HL-60/S4 treated with retinoic acid at 250 ng/mL for 4 days and 3 days (cell line): Measurements from ENCODE around the gene NOP53.

Experiments used
- in situ Hi-C: fragments of 300-500 bp; cut with MboI; formaldehyde crosslinking; loops from 2 replicates; pipeline ENCODE4 v1.7.0; 2022; ENCODE audit warnings: low sequenced_read_pairs

Gene NOP53

DNA sequence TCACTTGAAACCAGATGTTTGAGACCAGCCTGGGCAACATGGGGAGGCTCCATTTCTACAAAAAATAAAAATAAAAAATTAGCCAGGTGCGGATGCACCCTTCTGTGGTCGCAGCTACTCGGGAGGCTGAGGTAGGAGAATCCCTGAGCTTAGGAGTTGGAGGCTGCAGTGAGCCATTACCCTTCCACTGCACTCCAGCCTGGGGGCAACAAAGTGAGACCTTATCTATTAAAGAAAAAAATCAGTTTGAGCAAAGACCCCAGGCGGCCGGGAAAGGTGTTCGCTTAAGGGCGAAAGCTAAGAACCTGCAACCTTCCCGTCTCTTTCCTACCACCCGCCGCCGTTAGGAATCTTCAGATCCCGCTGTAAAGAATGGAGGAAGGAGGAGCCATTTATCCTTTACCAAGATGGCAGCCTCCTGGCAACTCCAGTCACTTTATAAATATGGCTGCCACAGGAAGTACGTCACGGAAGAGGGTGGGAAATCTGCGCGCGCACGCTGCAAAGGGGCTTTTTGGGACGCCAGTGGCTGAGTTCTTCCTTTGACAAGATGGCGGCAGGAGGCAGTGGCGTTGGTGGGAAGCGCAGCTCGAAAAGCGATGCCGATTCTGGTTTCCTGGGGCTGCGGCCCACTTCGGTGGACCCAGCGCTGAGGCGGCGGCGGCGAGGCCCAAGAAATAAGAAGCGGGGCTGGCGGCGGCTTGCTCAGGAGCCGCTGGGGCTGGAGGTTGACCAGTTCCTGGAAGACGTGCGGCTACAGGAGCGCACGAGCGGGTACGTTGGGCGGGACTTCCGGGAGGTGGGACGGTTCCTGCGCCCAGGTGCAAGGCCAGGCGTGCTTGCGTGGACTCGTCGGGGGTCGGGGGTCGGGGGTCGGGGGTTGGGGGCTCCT, at the start of gene NOP53:
Gene NOP53 (plus strand): TSS at position 537 of the 892 bp plus-strand sequence. CDS start 14 bp downstream, at position 551.
- in situ Hi-C loops = no loop called here

DNA sequence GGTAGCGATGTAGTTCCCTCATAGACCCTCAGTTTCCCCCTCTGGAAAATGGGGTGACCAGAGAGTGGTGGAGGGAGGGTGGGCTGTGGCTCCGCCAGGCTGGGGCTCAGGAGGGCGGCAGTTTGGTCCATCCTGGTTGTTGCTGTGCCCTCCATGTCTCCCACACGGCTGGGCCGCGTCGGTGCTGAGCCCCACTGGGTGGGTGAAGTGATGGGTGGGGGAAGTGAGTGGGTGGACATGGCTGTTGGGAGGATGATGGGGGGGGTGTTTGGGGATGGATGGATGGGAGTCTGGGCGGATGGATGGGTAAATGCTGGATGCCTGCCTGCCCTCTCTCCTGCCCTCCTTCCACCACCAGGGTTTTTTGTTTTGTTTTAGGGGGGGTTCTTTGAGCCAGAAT, 48.7 kb upstream of the NOP53 start:
- in situ Hi-C loops = no loop called here

DNA sequence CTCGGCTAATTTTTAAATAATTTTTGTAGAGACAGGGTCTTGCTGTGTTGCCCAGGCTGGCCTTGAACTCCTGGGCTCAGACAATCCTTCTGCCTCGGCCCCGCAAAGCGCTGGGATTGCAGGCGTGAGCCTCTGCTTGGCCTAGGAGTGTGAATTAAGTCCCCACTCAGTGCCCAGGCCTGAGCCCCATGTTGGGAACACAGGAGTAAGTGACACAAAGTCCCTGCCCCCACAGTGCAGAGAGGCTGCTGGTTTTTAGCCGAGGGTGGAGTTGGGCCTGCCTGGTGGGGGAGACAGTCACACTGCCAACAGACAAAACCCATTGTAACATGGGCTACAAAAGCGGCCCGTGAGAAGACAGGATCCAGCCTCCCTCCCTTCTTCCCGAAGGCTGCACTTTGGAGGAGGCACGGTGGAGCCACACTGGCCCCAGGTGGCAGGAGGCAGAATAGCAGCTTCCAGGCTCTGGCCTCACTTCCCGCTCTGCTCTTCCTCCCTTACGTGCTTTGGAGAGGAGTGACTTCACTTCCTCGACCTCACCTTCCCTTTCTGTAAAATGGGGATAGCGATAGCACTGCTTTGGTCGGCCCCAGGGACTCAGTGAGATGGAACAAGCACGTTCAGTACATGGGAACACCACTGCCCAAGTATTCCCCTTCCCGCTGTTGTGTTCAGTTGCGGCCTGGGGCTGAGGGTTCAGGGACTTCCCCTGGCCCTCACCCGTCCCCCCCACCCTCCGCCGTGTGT, 47.3 kb upstream of the NOP53 start:
- in situ Hi-C loops = no loop called here

DNA sequence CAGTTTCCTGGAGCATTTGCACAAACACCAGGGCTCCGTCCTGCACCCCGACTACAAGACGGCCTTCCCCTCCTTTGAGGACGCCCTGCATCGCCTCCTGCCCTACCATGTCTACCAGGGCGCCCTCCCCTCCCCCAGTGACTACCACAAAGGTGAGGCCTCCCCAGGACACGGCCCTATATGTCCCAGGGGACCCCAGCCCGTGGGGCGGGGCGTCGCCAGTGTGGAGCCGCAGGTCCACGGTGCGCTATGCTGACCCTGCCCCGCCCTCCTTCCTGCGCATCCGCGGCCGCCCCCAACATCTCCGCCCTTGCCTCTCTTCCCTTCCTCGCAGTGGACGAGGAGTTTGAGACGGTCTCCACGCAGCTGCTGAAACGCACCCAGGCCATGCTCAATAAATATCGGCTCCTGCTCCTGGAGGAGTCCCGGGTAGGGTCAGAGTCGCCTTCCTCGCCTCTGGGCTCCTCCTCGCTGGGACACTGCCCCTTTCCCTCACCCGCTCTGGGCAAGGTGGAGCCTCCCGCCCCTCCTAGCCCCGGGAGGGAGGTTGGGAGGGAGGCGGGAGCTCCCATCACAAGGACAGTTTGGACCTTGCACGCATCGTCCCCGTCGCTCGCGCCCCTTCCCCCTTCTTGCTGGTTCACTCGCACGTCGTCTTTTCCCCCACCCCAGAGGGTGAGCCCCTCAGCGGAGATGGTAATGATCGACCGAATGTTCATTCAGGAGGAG, 46.6 kb upstream of the NOP53 start:
- in situ Hi-C loops = no loop called here

DNA sequence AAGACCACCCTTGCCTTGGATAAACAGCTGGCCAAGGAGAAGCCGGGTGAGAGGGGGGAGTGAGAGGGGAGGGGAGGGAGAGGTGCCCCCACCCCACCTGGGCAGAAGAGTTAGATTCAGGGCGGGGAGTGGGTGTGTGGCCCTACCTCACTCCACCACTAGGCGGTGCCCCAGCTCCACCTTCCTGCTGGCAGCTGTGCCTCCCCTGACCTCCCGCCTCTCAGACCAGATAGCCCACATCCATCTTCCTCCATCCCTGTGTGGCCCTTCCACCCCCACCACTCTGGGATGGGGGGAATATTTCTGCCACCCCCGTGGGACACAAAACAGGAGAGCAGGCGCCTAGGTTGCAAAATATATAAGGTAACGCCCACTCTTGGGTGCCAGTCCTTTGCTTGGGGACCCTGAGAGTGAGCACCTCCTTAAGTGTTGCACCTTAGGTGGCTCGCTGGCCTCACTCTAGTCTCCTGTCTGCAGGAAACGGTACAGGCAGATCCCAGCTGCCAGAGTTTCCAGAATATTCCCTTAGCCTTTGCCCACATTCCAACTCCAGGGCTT, 45.9 kb upstream of the NOP53 start:
- in situ Hi-C loops = no loop called here

DNA sequence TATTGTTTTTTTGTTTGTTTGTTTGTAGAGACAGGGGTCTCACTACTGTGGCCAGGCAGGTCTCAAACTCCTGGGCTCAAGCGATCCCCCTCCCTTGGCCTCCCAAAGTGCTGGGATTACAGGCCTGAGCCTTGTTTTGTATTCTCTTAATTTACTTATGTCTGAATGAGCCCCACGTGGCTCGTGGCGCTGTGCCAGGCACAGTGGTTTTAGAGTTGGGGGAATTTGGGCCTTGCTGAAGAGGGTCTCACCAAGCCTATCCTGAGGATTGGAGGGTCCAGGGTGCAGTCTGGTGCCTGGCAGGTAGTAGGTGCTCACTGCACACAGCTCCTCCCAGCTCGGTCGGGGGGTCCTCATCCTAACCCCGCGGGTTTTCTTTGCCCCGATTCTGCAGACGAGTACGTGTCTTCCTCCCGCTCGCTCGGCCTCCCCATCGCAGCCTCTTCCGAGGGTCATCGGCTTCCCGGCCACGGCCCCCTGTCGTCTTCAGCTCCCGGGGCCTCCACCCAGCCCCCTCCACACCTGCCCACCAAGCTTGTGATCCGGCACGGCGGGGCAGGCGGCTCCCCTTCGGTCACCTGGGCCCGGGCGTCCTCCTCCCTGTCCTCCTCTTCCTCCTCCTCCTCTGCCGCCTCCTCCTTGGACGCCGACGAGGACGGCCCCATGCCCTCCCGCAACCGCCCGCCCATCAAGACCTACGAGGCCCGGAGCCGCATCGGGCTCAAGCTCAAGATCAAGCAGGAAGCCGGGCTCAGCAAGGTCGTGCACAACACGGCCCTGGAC, 44.2 kb upstream of the NOP53 start:
- in situ Hi-C loops = loop anchor here (10.0 to 25.0 kb wide), 2 partner anchors 266 to 414 kb away; no protein-coding TSS in a partner anchor

DNA sequence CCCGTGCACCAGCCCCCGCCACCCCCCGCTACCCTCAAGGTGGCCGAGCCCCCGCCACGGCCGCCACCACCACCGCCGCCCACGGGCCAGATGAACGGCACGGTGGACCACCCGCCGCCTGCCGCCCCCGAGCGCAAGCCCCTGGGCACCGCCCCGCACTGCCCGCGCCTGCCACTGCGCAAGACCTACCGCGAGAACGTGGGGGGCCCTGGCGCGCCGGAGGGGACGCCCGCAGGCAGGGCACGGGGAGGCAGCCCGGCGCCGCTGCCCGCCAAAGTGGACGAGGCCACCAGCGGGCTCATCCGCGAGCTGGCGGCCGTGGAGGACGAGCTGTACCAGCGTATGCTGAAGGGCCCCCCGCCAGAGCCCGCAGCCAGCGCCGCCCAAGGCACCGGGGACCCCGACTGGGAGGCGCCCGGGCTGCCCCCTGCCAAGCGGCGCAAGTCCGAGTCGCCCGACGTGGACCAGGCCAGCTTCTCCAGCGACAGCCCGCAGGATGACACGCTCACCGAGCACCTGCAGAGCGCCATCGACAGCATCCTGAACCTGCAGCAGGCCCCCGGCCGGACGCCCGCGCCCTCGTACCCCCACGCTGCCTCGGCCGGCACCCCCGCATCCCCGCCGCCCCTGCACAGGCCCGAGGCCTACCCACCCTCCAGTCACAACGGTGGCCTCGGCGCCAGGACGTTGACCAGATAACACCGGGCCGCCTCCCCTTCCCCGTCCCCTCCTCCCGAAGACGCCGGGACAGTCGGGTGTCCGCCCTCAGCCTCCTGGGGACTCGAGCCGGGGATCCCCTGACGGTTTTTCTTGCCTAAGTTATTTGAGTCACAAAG, 43.4 kb upstream of the NOP53 start:
- in situ Hi-C loops = loop anchor here (10.0 to 25.0 kb wide), 2 partner anchors 267 to 415 kb away; no protein-coding TSS in a partner anchor

DNA sequence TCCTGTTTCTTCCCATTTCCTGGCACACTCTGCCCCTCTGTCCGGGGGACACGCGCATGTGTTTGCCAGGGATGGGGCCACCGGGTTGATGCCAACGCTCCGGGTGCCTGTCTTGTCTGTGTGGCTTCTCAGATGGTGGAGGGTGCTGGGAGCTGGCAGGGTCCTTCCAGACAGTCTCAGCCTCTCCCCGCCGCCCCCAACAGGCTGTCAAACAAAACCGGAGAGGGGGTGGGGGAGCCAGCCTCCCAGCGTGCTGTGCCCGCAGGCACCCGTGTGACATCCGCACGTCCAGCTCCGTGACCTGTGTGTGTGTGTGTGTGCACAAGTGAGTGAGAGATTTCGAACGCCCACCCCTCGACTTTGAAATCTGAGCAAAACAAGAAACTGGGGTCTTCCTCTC, 42.7 kb upstream of the NOP53 start:
- in situ Hi-C loops = loop anchor here (10.0 to 25.0 kb wide), 2 partner anchors 268 to 415 kb away; no protein-coding TSS in a partner anchor

DNA sequence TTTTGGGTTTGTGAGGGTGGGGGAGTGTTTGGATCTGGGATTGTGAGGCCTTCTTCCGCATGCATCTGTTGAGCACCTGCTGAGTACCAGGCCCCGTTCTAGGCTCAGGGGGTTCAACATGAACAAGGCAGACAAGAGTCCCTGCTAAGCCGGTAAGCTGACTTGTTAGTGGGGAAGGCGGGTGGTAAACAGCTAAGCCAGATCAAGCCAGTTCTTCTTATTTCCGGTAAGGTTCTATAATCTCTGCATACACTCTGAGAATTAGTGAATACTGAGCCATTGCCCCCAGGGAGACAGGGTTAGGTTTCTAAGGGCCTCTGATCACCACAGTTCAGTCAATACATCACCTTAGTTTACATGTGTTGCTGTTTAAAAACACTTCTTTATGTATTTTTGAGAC, 42.0 kb upstream of the NOP53 start:
- in situ Hi-C loops = loop anchor here (10.0 to 25.0 kb wide), 2 partner anchors 268 to 416 kb away; no protein-coding TSS in a partner anchor

DNA sequence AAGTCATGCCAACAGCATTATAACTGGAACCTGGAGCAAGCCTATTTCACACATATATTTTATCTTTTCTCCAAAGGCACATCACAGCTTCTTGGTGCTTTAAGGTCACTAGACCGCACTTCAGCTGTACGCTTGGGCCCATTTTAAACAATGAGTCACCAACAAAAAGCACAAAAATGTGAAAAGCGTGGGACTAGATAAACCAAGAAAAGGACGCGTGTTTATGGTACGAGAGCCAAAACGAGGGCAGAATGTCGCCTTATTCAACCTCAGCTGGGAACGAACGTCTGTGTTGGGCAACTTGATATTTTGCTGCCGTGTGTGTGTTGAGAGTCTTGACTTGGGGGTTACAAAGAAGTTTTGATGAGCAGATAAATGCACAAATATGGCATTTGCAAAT, 41.3 kb upstream of the NOP53 start:
- in situ Hi-C loops = loop anchor here (10.0 to 25.0 kb wide), 2 partner anchors 269 to 417 kb away; no protein-coding TSS in a partner anchor

DNA sequence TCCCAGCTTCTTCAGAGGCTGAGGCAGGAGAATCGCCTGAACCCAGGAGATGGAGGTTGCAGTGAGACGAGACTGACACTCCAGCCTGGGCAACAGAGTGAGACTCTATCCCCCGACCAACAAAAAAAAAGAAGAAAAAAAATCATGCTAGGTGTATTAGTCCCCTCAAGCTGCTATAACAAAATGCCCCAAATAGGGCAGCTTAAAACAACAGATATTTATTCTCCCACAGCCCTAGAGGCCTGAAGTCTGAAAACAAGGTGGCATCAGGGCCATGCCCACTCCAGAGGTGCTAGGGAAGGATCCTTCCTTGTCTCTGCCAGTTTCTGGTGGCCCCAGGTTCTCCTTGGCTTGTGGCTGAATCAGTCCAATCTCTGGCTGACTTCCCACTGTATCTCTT, 40.7 kb upstream of the NOP53 start:
- in situ Hi-C loops = loop anchor here (10.0 to 25.0 kb wide), 2 partner anchors 270 to 417 kb away; no protein-coding TSS in a partner anchor

DNA sequence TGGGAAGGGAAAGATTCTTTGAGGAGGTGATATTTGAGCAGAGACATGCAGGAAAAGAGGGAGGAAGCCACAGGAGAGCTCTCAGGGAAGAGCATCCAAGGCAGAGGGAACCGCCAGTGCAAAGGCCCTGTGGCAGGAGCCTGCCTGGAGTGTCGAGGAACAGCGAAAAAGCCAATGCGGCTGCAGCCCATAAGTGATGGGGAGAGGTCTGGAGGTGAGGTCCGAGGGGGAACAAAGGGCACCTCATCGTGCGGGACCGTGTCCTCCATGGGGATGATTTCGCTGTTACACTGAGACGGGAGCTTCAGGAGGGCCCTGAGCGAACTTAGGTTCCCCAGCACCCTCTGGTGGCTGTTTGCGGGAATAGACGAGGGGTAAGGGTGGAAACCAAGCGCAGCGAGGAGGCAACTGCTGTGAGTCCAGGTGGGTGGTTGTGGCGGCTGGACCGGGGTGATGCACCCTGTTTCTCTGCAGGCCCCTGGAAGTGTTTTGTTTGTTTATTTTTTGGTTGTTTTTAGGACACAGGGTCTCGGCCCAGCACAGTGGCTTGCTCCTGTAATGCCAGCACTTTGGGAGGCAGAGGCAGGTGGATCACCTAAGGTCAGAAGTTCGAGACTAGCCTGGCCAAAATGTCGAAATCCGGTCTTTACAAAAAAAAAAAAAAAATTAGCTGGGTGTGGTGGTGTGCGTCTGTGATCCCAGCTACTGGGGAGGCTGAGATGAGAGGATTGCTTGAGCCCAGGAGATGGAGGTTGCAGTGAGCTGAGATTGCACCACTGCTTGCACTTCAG, 38.0 kb upstream of the NOP53 start:
- in situ Hi-C loops = loop anchor here (10.0 to 25.0 kb wide), 2 partner anchors 273 to 420 kb away; no protein-coding TSS in a partner anchor

DNA sequence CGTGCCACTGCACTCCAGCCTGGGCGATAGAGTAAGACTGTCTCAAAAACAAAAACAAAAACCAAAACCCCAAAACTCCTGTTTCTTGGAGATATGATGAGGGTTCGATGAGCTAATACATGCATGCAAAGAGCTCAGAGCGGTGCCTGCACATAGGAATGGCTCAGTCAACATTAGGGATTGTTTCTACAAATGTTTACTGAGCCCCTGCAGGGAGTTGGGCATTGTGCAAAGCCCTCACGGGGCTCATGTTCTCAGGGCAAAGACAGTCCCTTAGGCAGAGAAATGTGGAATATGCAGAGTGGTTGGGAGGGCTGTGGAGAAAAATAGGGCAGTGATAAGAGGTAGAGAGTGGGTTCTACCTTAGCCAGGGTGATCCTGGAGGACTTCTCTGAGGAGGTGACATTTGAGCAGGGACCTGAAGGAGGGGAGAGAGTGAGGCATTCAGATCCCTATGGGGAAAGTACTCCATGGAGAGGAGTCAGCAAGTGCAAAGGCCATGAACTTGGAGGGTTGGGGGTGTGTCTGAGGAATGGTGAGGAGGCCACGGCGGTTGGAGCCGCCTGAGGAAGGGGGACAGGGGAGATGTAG, 33.6 kb upstream of the NOP53 start:
- in situ Hi-C loops = loop anchor here (25.0 kb wide), 1 partner anchor 424 kb away; no protein-coding TSS in a partner anchor

DNA sequence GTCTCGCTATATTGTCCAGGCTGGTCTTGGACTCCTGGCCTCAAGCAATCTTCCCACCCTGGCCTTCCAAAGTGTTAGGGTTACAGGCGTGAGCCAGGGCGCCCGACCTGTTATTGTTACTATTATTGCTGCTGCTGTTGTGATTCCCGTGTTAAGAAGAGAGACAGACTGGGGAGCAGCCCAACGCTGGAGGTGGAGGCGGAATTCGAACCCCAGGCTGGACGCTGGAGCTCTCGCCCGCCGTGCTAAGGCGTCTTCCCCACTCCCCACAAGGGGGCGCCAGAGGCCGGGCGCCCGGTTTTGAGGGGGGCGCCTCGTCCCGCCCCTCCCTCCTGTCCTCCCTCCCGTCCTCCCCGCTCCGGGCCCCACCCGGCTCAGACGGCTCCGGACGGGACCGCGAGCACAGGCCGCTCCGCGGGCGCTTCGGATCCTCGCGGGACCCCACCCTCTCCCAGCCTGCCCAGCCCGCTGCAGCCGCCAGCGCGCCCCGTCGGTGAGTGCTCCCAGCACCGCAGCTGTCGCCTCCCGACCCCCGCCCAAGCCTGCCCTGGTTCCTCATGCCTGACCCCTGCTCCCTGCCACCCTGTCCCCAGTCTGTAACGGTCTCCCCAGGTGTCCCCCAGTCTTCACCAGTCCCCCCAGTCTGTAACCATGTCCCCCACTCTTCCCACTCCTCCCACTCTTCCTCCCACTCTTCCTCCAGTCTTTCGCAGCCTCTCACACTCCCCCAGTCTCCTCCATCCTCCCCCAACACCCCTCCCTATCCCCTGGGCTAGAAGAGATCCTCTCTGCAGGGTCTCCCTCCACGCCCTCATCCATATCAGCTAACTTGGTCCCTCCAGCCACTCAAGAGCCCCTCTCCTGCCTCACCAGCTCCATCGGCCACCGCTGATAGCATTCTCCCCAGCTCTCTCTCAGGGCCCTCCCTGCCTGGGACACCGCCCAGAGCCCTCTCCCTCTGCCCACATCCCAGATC, 32.0 kb upstream of the NOP53 start, which contains the start of gene EHD2:
Gene EHD2 (plus strand): TSS at position 377 of the 976 bp plus-strand sequence. CDS start 3,191 bp downstream, outside the sequence.
- in situ Hi-C loops = loop anchor here (25.0 kb wide), 1 partner anchor 426 kb away; no protein-coding TSS in a partner anchor

DNA sequence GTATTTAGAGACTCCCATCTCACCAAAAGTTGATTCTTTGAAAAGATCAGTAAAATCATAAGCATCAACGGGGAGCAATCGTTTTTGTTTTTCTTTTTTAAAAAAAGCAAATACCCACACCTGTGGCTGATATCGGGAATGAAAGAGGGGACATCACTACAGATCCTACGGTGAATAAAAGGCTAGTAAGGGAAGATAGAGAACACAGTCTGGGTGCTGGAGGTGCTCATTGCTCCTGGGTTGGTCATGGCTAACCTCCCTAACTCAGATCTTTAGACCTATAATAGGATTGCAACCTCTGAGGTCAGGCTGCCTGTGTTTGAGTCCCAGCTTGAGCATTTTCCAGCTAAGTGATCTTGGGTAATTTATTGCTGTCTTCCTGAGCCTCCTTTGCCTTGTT, 31.0 kb upstream of the NOP53 start:
- in situ Hi-C loops = loop anchor here (25.0 kb wide), 1 partner anchor 427 kb away; no protein-coding TSS in a partner anchor

DNA sequence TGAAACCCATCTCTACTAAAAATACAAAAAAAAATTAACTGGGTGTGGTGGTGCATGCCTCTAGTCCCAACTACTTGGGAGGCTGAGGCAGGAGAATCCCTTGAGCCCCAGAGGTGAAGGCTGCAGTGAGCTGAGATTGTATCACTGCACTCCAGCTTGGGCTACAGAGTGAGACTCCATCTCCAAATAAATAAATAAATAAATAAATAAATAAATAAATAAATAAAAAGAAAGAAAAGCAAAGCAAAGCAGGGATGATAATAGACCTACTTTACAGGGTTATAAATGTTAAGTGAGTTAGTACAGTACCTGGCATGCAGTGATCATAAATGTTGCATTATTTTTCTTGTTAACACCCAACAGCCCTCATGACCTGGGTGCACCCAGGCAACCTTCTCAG, 30.5 kb upstream of the NOP53 start:
- in situ Hi-C loops = loop anchor here (25.0 kb wide), 1 partner anchor 428 kb away; no protein-coding TSS in a partner anchor
